K562 (cell line): ENCODE measurements around the gene TIMP2. TPM values are rescaled to one million over a fixed set of nuclear protein-coding genes. Genes with fewer than 3 reads are reported as not detected.

ENCODE experiments used
- ATAC-seq: fragments of 200-7000 bp; cut with Tn5 transposase; 3 replicates; pipeline ENCODE4 v1.9.1; 2020; ENCODE audit warnings: moderate library complexity
- BruUV-seq: library from RNA; stranded (reverse); fragments of 400-500 nt; replicated peaks from 2 replicates; lab custom pipeline; 2021; lab: Mats Ljungman, UMichigan
- CTCF ChIA-PET: fragments of 300-600 bp; formaldehyde crosslinking; extraction: SDS; loops from one replicate; lab custom pipeline; 2021; ENCODE audit warnings: low intra/inter-chr PET ratio; lab: Yijun Ruan, JAX
- POLR2A ChIA-PET: fragments of 300-600, 350-650 bp; sonication (Branson Sonifier 250); formaldehyde crosslinking; extraction: SDS; loops from one replicate; lab custom pipeline; 2021; ENCODE audit warnings: antibody characterized with exemption, inconsistent platforms; lab: Yijun Ruan, JAX
- DNase-seq, 4 experiments: peaks; one replicate each; pipeline versions ENCODE4 v3.0.0 to v3.0.0-alpha.2; 2011 to 2018; ENCODE audit warnings: low spot score in 3 of 4, mixed read lengths in 3 of 4; ENCODE audit errors: extremely low read depth in 1 of 4
- FAIRE-seq: peaks from 2 replicates; lab custom pipeline; 2011; peaks lifted over from hg19 to GRCh38; lab: Jason Lieb, UNC
- H2AFZ ChIP-seq: 2 replicates; pipeline ENCODE4 v1.6.0; 2011; ENCODE audit warnings: low read depth, low read length, control low read depth, inconsistent platforms
- H3K27ac ChIP-seq: fragments of 200-600 bp; 3 replicates; pipeline ENCODE4 v1.8.0; 2011; ENCODE audit warnings: low read depth, mild to moderate bottlenecking, control low read depth, inconsistent platforms, low read length, moderate library complexity, mixed read lengths; ENCODE audit errors: extremely low read depth
- H3K27me3 ChIP-seq, 2 experiments: fragments of 300-600 bp in 1 of 2; 2 replicates in 1 of 2; 3 replicates in 1 of 2; pipeline versions ENCODE4 v1.6.0 to v1.8.0; 2011; ENCODE audit warnings: inconsistent platforms in 2 of 2, low read length in 2 of 2, mild to moderate bottlenecking in 1 of 2, mixed read lengths in 1 of 2, moderate library complexity in 1 of 2; ENCODE audit not compliant: control insufficient read depth in 2 of 2, insufficient read depth in 2 of 2
- H3K36me3 ChIP-seq: fragments of 300-600 bp; 3 replicates; pipeline ENCODE4 v1.8.0; 2011; ENCODE audit warnings: mild to moderate bottlenecking, low read length, inconsistent platforms; ENCODE audit not compliant: control insufficient read depth, insufficient read depth
- H3K4me1 ChIP-seq, 2 experiments: fragments of 200-600 bp in 1 of 2; replicated peaks in 1 of 2; 2 replicates in 1 of 2; 3 replicates in 1 of 2; pipeline versions ENCODE4 v1.5.1 to v1.8.0; 2011; ENCODE audit warnings: inconsistent platforms in 2 of 2, low read length in 2 of 2, mild to moderate bottlenecking in 1 of 2, mixed read lengths in 1 of 2, moderate library complexity in 1 of 2; ENCODE audit not compliant: control insufficient read depth in 2 of 2, insufficient read depth in 2 of 2
- H3K4me2 ChIP-seq: 2 replicates; pipeline ENCODE4 v1.6.1; 2011; ENCODE audit warnings: low read length, control low read depth, inconsistent platforms, mixed read lengths; ENCODE audit not compliant: insufficient read depth
- H3K4me3 ChIP-seq: fragments of 200-600 bp; sonication (generic), shearing (Covaris generic); 2 replicates; pipeline ENCODE4 v1.5.1; 2016; ENCODE audit warnings: control low read depth, inconsistent platforms
- H3K79me2 ChIP-seq: fragments of 200-600 bp; 3 replicates; pipeline ENCODE4 v1.8.0; 2011; ENCODE audit warnings: low read length, inconsistent platforms; ENCODE audit not compliant: control insufficient read depth, insufficient read depth
- H3K9ac ChIP-seq, 2 experiments: 2 replicates each; pipeline versions ENCODE4 v1.6.0 to v1.6.1; 2011; ENCODE audit warnings: low read depth in 2 of 2, low read length in 2 of 2, control low read depth in 1 of 2, inconsistent platforms in 1 of 2, mild to moderate bottlenecking in 1 of 2, mixed read lengths in 1 of 2; ENCODE audit not compliant: insufficient read depth in 1 of 2
- H3K9me1 ChIP-seq: one replicate; pipeline ENCODE4 v1.6.0; 2011; ENCODE audit warnings: inconsistent platforms, mild to moderate bottlenecking, low read length, moderate library complexity; ENCODE audit not compliant: control insufficient read depth, insufficient read depth
- H3K9me3 ChIP-seq: replicated peaks from 2 replicates; pipeline ENCODE4 v1.5.1; 2011; ENCODE audit warnings: low read depth, low read length, inconsistent platforms; ENCODE audit not compliant: control insufficient read depth, insufficient read depth
- H4K20me1 ChIP-seq: replicated peaks from 2 replicates; pipeline ENCODE4 v1.6.1; 2011; ENCODE audit warnings: low read length, inconsistent platforms, mixed read lengths; ENCODE audit not compliant: control insufficient read depth, insufficient read depth
- CXXC5 ChIP-seq: fragments of 250-450 bp; sonication (Bioruptor Pico); IDR thresholded peaks from 2 replicates; pipeline ENCODE4 v1.8.0; 2022; ENCODE audit warnings: inconsistent platforms, mild to moderate bottlenecking, moderate library complexity
- EHMT2 ChIP-seq: fragments of 450-650 bp; IDR thresholded peaks from 2 replicates; pipeline ENCODE4 v1.6.1; 2018; ENCODE audit warnings: antibody characterized with exemption
- FUS ChIP-seq: fragments of 200-400 bp; formaldehyde crosslinking; optimal IDR thresholded peaks from 2 replicates; pipeline ENCODE3; 2017; ENCODE audit warnings: low read depth, low read length
- GATA2 ChIP-seq: sonication (generic); formaldehyde crosslinking; IDR thresholded peaks from 2 replicates; pipeline ENCODE4 v1.4.0; 2020; ENCODE audit warnings: mild to moderate bottlenecking, missing genetic modification reagents
- MAZ ChIP-seq, 2 experiments: fragments of 450-650 bp in 1 of 2; sonication (generic) in 1 of 2; formaldehyde crosslinking; IDR thresholded peaks in 1 of 2; conservative IDR thresholded peaks in 1 of 2; 2 replicates each; pipeline versions ENCODE4 v1.4.0 to v1.5.0; 2020; ENCODE audit warnings: mild to moderate bottlenecking in 1 of 2, missing genetic modification reagents in 1 of 2
- PHB2 ChIP-seq: fragments of 450-650 bp; IDR thresholded peaks from 2 replicates; pipeline ENCODE4 v1.6.1; 2017; ENCODE audit warnings: low read depth
- RBM25 ChIP-seq: fragments of 200-400 bp; formaldehyde crosslinking; IDR thresholded peaks from 2 replicates; pipeline ENCODE4 v1.6.1; 2018; ENCODE audit warnings: low read length, low read depth, moderate library complexity; ENCODE audit not compliant: severe bottlenecking
- SAFB ChIP-seq: fragments of 200-400 bp; formaldehyde crosslinking; IDR thresholded peaks from 2 replicates; pipeline ENCODE4 v1.6.1; 2017; ENCODE audit warnings: low read depth, low read length, borderline replicate concordance
- SMC3 ChIP-seq: conservative IDR thresholded peaks from 2 replicates; pipeline ENCODE4 v1.6.1; 2011; ENCODE audit warnings: low read depth, low read length, improper control_type of control experiment; ENCODE audit not compliant: insufficient read depth
- SPI1 ChIP-seq: IDR thresholded peaks from 2 replicates; pipeline ENCODE4 v1.6.1; 2011; ENCODE audit warnings: low read depth, low read length, control low read depth, borderline replicate concordance
- XRCC5 ChIP-seq: fragments of 200-400 bp; formaldehyde crosslinking; IDR thresholded peaks from 2 replicates; pipeline ENCODE4 v1.6.1; 2017; ENCODE audit warnings: low read depth, mild to moderate bottlenecking, low read length
- WGBS: fragments of 100-300 bp; shearing (Covaris generic); methylation state at CpG from one replicate; pipeline ENCODE4 v1.1.6; 2016; ENCODE audit warnings: low coverage, mixed read lengths; ENCODE audit not compliant: insufficient coverage; ENCODE audit errors: missing lambda C conversion rate; 5-methylcytosine and 5-hydroxymethylcytosine counted together
- in situ Hi-C: fragments of 300-500 bp; cut with MboI; formaldehyde crosslinking; loops from 4 replicates; pipeline ENCODE4 v1.15.0; 2018; ENCODE audit warnings: inconsistent platforms, mixed read lengths
- intact Hi-C: fragments of 100-400 bp; cut with micrococcal nuclease; formaldehyde crosslinking; loops from 2 replicates; pipeline ENCODE4 v1.14.2; 2022
- polyA plus RNA-seq, 8 experiments: library from polyadenylated mRNA; depleted of rRNA in 4 of 8; stranded (reverse) in 5 of 8; unstranded in 3 of 8; fragments of >200 nt; fragmentation: Nextera tagmentation in 2 of 8; fragmentation: Illumina TruSeq in 1 of 8; extraction: Ambion mirVana in 2 of 8; extraction: Trizol in 1 of 8; gene quantifications; 2 replicates each; pipeline versions ENCODE4 v1.2.1 to v1.2.3, GENCODE V29; 2011 to 2014; ENCODE audit warnings: inconsistent platforms in 1 of 8, missing spikeins in 1 of 8
- total RNA-seq, 7 experiments: library from RNA; depleted of rRNA in 6 of 7; stranded (reverse); fragments of >200 nt in 6 of 7; fragmentation: Illumina TruSeq in 2 of 7; extraction: Trizol in 2 of 7; gene quantifications; 2 replicates each; pipeline versions ENCODE4 v1.2.1 to v1.2.3, GENCODE V29; 2011 to 2021; ENCODE audit warnings: low replicate concordance in 1 of 7
- TF ChIP-seq, protein P1 (sequence below): IDR thresholded peaks from 2 replicates; pipeline ENCODE4 v1.6.1; 2011; ENCODE audit warnings: borderline replicate concordance, low read depth, mild to moderate bottlenecking, moderate library complexity, low read length; ENCODE audit not compliant: insufficient read depth, poor library complexity, severe bottlenecking
- TF ChIP-seq, protein P2 (sequence below): fragments of 450-650 bp; IDR thresholded peaks from 2 replicates; pipeline ENCODE4 v1.6.1; 2017; ENCODE audit warnings: antibody characterized with exemption
- TF ChIP-seq, protein P3 (sequence below), 3 experiments: IDR thresholded peaks in 2 of 3; conservative IDR thresholded peaks in 1 of 3; 2 replicates each; pipeline ENCODE4 v1.5.1; 2011 to 2012; ENCODE audit warnings: low read length in 3 of 3, mild to moderate bottlenecking in 3 of 3, control low read depth in 2 of 3, improper control_type of control experiment in 1 of 3, inconsistent platforms in 1 of 3, low read depth in 1 of 3, mixed read lengths in 1 of 3, moderate library complexity in 1 of 3; ENCODE audit not compliant: insufficient read depth in 2 of 3

TIMP2 gene
- total and polyA plus RNA-seq, 9 of the 15 experiments (the other 6 are each of a cell fraction or from before 2014, with no cell fraction given) = 0.55 TPM; not detected in 8

DNA sequence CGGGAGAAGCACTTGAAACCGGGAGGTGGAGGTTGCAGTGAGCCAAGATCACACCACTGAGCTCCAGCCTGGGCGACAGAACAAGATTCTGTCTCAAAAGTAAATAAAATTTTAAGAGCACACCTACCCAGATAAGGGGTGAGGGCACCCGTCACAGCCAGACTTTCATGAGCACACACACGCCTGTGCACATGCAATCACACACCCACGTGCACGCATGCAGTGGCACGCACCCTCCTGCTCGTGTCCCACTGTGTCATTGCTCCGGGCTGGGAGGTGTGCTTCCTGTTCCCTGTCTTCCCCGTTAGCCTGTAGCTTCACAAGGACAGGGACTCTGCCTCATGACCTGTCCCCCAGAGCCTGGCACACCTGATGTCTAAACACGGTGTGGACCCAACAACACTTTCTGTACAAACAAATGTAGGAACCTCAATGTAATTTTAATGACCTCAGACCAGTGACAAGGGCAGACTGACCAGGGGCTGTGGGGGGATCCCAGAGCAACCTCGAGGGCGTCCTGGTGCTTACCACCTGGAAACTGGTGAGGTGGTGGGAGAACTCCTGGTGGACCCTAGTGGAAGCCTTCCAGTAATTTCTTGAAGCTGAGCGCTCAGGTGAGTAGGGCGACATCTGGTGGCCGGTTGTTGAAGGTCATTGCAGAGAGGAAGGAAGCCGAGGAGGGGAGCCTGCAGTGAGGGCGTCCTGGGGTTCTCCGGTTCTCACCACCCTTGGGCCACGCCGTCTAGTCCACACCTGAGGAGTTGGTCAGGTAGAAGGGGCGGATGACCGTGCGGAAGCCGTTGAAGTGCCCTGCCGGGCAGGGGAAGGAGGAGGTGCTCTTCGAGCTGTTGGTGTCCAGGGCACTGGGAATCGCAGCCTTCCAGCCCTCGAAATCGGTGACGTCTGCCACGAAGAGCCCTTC, 45.9 kb upstream of the TIMP2 start:
- Histone ChIP-seq H3K4me3 (no peak overlapping the region), H3K27me3 (peaks cover 25 to 50% of the 10 kb centered on the region in 2 experiments), H4K20me1 (0 out of 2 replicates have a peak, but pooled peaks cover 3% of the 10 kb centered on the region), H3K27ac (no peak overlapping the region), H3K79me2 (no peaks in the 10 kb centered on the region), H3K4me1 (peaks cover 0 to 52% of the 10 kb centered on the region in 2 experiments; a peak in 2 of 5 replicates), H3K4me2 (peak overlapping the region; percentile 18), H3K9ac (no peak overlapping the region), H2AFZ (peak overlapping the region; percentile 72), H3K9me3 (no peaks in the 10 kb centered on the region), H3K9me1 (no peaks in the 10 kb centered on the region), H3K36me3 (no peaks in the 10 kb centered on the region)
- POLR2A ChIA-PET = interaction anchor here (0.6 to 1.5 kb wide), 6 partner anchors 10 to 171 kb away, joined by 3 to 6 read pairs (median 3); no protein-coding TSS in a partner anchor
- BruUV-seq = no TSS peak
- 27% methylated on average over 33 of the region's 33 CpGs for WGBS
- peak; percentile 77 to 86 (median 85) for DNase-seq
- FAIRE-seq = peak; percentile 89
- CTCF ChIA-PET = interaction anchor here (1.2 to 1.8 kb wide), 2 partner anchors 105 to 474 kb away, joined by 3 to 16 read pairs; no protein-coding TSS in a partner anchor
- in situ Hi-C loops = no loop called here
- ATAC-seq = peak; percentile 83
- intact Hi-C loops = loop anchor here (1.0 to 2.0 kb wide), 2 partner anchors 106 to 474 kb away; no protein-coding TSS in a partner anchor
- TF ChIP-seq FUS (no peak), GATA2 (CRISPR knock-in tag) (0 out of 2 replicates have a peak, but pooled peaks have one; percentile 10), EHMT2 (no peak), MAZ (CRISPR knock-in tag; conservative IDR thresholded peaks at IDR 0.05 in 1 of 2, IDR thresholded peaks at IDR 0.05 in 1 of 2) (no peak), SAFB (no peak), SMC3 (peak; percentile 70), XRCC5 (0 out of 2 replicates have a peak, but pooled peaks have one; percentile 37), SPI1 (peak; percentile 31; the same call in 1 of the 2 replicates), PHB2 (no peak), CXXC5 (CRISPR knock-in tag) (no peak), RBM25 (no peak)
- TF ChIP-seq, protein P1, sequence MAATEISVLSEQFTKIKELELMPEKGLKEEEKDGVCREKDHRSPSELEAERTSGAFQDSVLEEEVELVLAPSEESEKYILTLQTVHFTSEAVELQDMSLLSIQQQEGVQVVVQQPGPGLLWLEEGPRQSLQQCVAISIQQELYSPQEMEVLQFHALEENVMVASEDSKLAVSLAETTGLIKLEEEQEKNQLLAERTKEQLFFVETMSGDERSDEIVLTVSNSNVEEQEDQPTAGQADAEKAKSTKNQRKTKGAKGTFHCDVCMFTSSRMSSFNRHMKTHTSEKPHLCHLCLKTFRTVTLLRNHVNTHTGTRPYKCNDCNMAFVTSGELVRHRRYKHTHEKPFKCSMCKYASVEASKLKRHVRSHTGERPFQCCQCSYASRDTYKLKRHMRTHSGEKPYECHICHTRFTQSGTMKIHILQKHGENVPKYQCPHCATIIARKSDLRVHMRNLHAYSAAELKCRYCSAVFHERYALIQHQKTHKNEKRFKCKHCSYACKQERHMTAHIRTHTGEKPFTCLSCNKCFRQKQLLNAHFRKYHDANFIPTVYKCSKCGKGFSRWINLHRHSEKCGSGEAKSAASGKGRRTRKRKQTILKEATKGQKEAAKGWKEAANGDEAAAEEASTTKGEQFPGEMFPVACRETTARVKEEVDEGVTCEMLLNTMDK = peak; percentile 50
- TF ChIP-seq, protein P2, sequence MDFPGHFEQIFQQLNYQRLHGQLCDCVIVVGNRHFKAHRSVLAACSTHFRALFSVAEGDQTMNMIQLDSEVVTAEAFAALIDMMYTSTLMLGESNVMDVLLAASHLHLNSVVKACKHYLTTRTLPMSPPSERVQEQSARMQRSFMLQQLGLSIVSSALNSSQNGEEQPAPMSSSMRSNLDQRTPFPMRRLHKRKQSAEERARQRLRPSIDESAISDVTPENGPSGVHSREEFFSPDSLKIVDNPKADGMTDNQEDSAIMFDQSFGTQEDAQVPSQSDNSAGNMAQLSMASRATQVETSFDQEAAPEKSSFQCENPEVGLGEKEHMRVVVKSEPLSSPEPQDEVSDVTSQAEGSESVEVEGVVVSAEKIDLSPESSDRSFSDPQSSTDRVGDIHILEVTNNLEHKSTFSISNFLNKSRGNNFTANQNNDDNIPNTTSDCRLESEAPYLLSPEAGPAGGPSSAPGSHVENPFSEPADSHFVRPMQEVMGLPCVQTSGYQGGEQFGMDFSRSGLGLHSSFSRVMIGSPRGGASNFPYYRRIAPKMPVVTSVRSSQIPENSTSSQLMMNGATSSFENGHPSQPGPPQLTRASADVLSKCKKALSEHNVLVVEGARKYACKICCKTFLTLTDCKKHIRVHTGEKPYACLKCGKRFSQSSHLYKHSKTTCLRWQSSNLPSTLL = no peak
- TF ChIP-seq, protein P3, sequence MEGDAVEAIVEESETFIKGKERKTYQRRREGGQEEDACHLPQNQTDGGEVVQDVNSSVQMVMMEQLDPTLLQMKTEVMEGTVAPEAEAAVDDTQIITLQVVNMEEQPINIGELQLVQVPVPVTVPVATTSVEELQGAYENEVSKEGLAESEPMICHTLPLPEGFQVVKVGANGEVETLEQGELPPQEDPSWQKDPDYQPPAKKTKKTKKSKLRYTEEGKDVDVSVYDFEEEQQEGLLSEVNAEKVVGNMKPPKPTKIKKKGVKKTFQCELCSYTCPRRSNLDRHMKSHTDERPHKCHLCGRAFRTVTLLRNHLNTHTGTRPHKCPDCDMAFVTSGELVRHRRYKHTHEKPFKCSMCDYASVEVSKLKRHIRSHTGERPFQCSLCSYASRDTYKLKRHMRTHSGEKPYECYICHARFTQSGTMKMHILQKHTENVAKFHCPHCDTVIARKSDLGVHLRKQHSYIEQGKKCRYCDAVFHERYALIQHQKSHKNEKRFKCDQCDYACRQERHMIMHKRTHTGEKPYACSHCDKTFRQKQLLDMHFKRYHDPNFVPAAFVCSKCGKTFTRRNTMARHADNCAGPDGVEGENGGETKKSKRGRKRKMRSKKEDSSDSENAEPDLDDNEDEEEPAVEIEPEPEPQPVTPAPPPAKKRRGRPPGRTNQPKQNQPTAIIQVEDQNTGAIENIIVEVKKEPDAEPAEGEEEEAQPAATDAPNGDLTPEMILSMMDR (IDR thresholded peaks at IDR 0.05 in 2 of 3, conservative IDR thresholded peaks at IDR 0.05 in 1 of 3; ENCODE audit: insufficient read depth in 2 of 3, low read depth in 1 of 3, low read length in 3 of 3) = peak; percentile 92 to 97 (median 92)
